SH-SY5Y (cell line): ENCODE results near the gene C11orf58.

Experiments used
- GATA2 ChIP-seq: IDR thresholded peaks from 2 replicates; pipeline ENCODE4 v1.6.1; 2011; ENCODE audit warnings: mild to moderate bottlenecking, low read depth, low read length
- GATA3 ChIP-seq: IDR thresholded peaks from 2 replicates; pipeline ENCODE4 v1.6.1; 2011; ENCODE audit warnings: low read depth, mild to moderate bottlenecking, low read length, moderate library complexity

DNA sequence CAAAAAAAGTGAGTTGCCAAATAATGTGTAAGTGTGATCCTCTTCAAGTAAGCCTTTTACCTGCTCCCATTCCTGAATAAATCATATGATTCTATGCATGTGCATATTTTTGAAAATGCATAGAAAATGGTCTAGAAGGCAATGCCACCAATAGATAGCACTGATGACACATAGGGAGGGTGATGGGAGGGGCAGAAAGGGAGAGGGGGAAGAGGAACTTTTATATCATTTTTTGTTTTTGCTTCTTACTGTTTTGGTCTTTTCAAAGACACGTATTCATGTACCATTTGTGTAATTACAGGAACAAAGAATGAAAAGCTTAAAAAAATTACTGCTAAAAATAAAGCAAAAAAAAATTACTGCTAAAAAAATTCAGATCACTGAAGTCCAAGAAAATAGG is 60.8 kb downstream of the C11orf58 start:
- TF ChIP-seq GATA2 (no peak), GATA3 (no peak)
